ENCODE measurements around the gene ADORA2A.

Gene ADORA2A

GRCh38 chr22:24424001-24424900 is 3.1 kb upstream of the ADORA2A start:
- Histone ChIP-seq H3K27me3 (no peaks in the 10 kb centered on the region), H3K9me3 (no peaks in the 10 kb centered on the region), H3K36me3 (no peaks in the 10 kb centered on the region), H3K4me3 (ENCODE audit: low read depth in 1 of 2, low read length in 1 of 2) (peak overlapping the region; percentile 76 to 92), H3K27ac (peak overlapping the region; percentile 97), H3K4me1 (ENCODE audit: control insufficient read depth in 1 of 2, insufficient read depth in 1 of 2, low read depth in 1 of 2, low read length in 1 of 2) (peaks cover 48 to 56% of the 10 kb centered on the region in 2 experiments)
- TF ChIP-seq CTCF (IDR thresholded peaks at IDR 0.05), result no peak

- Histone ChIP-seq H3K27me3 (no peaks in the 10 kb centered on the region), H3K4me1 (ENCODE audit: control insufficient read depth in 1 of 2, insufficient read depth in 1 of 2, low read depth in 1 of 2, low read length in 1 of 2) (peaks cover 57 to 65% of the 10 kb centered on the region in 2 experiments), H3K36me3 (no peaks in the 10 kb centered on the region), H3K9me3 (no peaks in the 10 kb centered on the region), H3K4me3 (ENCODE audit: low read depth in 1 of 2, low read length in 1 of 2) (peak overlapping the region; percentile 76 to 92), H3K27ac (peak overlapping the region; percentile 97)
- TF ChIP-seq CTCF (IDR thresholded peaks at IDR 0.05), result no peak
Observed at GRCh38 chr22:24424901-24425775, 2.3 kb upstream of the ADORA2A start.

- H3K4me3 ChIP-seq (ENCODE audit: low read depth in 1 of 2, low read length in 1 of 2), result peak overlapping the region; percentile 67 to 92
- no peaks in the 10 kb centered on the region for H3K27me3 ChIP-seq
- H3K9me3 ChIP-seq, result no peaks in the 10 kb centered on the region
- peaks cover 11% of the 10 kb centered on the region for H3K36me3 ChIP-seq
- peak overlapping the region; percentile 97 for H3K27ac ChIP-seq
- no peak for TF ChIP-seq CTCF (IDR thresholded peaks at IDR 0.05)
- H3K4me1 ChIP-seq (ENCODE audit: control insufficient read depth in 1 of 2, insufficient read depth in 1 of 2, low read depth in 1 of 2, low read length in 1 of 2), result peaks cover 70 to 78% of the 10 kb centered on the region in 2 experiments
Observed at GRCh38 chr22:24426436-24426835, 963 bp upstream of the ADORA2A start.

- Histone ChIP-seq H3K9me3 (no peaks in the 10 kb centered on the region), H3K36me3 (peaks cover 14% of the 10 kb centered on the region), H3K27me3 (no peaks in the 10 kb centered on the region), H3K4me1 (ENCODE audit: control insufficient read depth in 1 of 2, insufficient read depth in 1 of 2, low read depth in 1 of 2, low read length in 1 of 2) (peaks cover 75 to 84% of the 10 kb centered on the region in 2 experiments), H3K27ac (peak overlapping the region; percentile 97), H3K4me3 (ENCODE audit: low read depth in 1 of 2, low read length in 1 of 2) (peak overlapping the region; percentile 67 to 92)
- TF ChIP-seq CTCF (IDR thresholded peaks at IDR 0.05), result no peak
Observed at GRCh38 chr22:24426851-24427499, 424 bp upstream of the ADORA2A start.

GRCh38 chr22:24428751-24429410 is 1.5 kb downstream of the ADORA2A start:
- no peaks in the 10 kb centered on the region for H3K9me3 ChIP-seq
- peak overlapping the region; percentile 97 for H3K27ac ChIP-seq
- no peak for TF ChIP-seq CTCF (IDR thresholded peaks at IDR 0.05)
- H3K4me3 ChIP-seq (ENCODE audit: low read depth in 1 of 2, low read length in 1 of 2), result peak overlapping the region; percentile 67 to 92
- no peaks in the 10 kb centered on the region for H3K27me3 ChIP-seq
- peaks cover 30% of the 10 kb centered on the region for H3K36me3 ChIP-seq
- peaks cover 92 to 96% of the 10 kb centered on the region in 2 experiments for H3K4me1 ChIP-seq (ENCODE audit: control insufficient read depth in 1 of 2, insufficient read depth in 1 of 2, low read depth in 1 of 2, low read length in 1 of 2)

Measured in neutrophil (primary cell).